ENCODE data around the gene AUTS2.

DNA sequence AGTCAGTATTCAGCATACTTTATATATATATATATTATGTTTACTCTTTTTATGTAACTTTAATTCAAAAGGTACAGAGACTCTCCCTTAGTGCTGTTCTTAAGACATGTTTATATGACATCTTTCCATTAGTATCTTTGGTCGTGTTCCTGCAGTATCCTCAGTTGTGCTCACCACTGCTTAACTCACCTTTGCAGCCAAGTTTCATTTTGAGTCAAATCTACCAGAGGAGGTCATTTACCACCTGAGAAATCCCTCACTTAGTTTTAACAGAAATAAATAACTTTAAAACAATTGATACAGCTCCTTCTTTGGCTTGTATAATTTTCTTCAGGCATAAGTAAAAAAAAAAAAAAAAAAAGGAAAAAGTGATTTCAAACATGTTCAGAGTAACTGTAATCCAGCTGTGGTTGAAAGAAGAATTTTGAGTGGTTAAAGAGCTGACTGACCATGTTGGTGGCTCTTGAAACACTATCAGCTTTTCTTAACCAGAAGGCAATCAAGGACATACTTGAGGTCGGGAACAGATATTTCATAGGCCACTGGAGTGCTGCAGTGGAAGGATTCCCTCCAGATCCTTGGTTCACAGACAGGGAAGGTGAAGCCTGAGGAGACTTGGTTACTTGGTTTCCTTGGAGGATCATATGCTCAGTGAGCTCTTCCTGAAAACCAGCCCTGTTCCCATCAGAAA, 116.8 kb downstream of the AUTS2 start:
- TF ChIP-seq, protein P1, sequence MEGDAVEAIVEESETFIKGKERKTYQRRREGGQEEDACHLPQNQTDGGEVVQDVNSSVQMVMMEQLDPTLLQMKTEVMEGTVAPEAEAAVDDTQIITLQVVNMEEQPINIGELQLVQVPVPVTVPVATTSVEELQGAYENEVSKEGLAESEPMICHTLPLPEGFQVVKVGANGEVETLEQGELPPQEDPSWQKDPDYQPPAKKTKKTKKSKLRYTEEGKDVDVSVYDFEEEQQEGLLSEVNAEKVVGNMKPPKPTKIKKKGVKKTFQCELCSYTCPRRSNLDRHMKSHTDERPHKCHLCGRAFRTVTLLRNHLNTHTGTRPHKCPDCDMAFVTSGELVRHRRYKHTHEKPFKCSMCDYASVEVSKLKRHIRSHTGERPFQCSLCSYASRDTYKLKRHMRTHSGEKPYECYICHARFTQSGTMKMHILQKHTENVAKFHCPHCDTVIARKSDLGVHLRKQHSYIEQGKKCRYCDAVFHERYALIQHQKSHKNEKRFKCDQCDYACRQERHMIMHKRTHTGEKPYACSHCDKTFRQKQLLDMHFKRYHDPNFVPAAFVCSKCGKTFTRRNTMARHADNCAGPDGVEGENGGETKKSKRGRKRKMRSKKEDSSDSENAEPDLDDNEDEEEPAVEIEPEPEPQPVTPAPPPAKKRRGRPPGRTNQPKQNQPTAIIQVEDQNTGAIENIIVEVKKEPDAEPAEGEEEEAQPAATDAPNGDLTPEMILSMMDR (IDR thresholded peaks at IDR 0.05): no peak
- TF ChIP-seq POLR2AphosphoS5 (IDR thresholded peaks at IDR 0.05): no peak
